GM12878 (cell line): Measurements from ENCODE around the gene RAPSN. TPM values are rescaled to one million over a fixed set of nuclear protein-coding genes. Genes with fewer than 3 reads are reported as not detected.
A peak's percentile ranks its signal among the peaks of the same experiment; 100 is the strongest.

Experiments used
- ATAC-seq: fragments of 200-7000 bp; cut with Tn5 transposase; 3 replicates; pipeline ENCODE4 v1.9.1; 2020; ENCODE audit warnings: mild to moderate bottlenecking, moderate library complexity
- BruUV-seq: library from RNA; stranded (reverse); fragments of 400-500 nt; replicated peaks from 2 replicates; lab custom pipeline; 2021; lab: Mats Ljungman, UMichigan
- CTCF ChIA-PET: fragments of 300-600 bp; sonication (Branson Sonifier 250); formaldehyde crosslinking; extraction: SDS; loops from one replicate; lab custom pipeline; 2021; ENCODE audit warnings: inconsistent platforms; lab: Yijun Ruan, JAX
- POLR2A ChIA-PET: fragments of 350-600 bp; formaldehyde crosslinking; extraction: SDS; loops from one replicate; lab custom pipeline; 2021; ENCODE audit warnings: inconsistent platforms; lab: Charles Lee
- RAD21 ChIA-PET: fragments of 300-600 bp; sonication (Branson Sonifier 250); formaldehyde crosslinking; loops from one replicate; lab custom pipeline; 2023; ENCODE audit warnings: antibody characterized with exemption; ENCODE audit not compliant: unreplicated experiment; lab: Charles Lee
- SMC1A ChIA-PET: fragments of 300-600 bp; sonication (Branson Sonifier 250); formaldehyde crosslinking; loops from one replicate; lab custom pipeline; 2023; ENCODE audit not compliant: unreplicated experiment, uncharacterized antibody; lab: Charles Lee
- DNase-seq: peaks from one replicate; pipeline ENCODE4 v3.0.0-alpha.2; 2011; ENCODE audit warnings: low read depth, low spot score
- FAIRE-seq: peaks from 3 replicates; lab custom pipeline; 2011; peaks lifted over from hg19 to GRCh38; lab: Jason Lieb, UNC
- H2AFZ ChIP-seq: 2 replicates; pipeline ENCODE4 v1.6.0; 2011; ENCODE audit warnings: low read depth, low read length, control low read depth; ENCODE audit not compliant: control insufficient read depth
- H3K27ac ChIP-seq: 2 replicates; pipeline ENCODE4 v1.5.1; 2011; ENCODE audit warnings: control low read depth; ENCODE audit not compliant: control insufficient read depth, insufficient read depth
- H3K27me3 ChIP-seq, 2 experiments: replicated peaks in 1 of 2; 2 replicates each; pipeline versions ENCODE4 v1.6.0 to v1.6.1; 2011; ENCODE audit warnings: low read length in 1 of 2; ENCODE audit not compliant: control insufficient read depth in 2 of 2, insufficient read depth in 2 of 2
- H3K36me3 ChIP-seq, 2 experiments: 2 replicates each; pipeline ENCODE4 v1.5.1; 2011; ENCODE audit warnings: low read length in 1 of 2; ENCODE audit not compliant: control insufficient read depth in 2 of 2, insufficient read depth in 2 of 2
- H3K4me1 ChIP-seq: 2 replicates; pipeline ENCODE4 v1.6.1; 2011; ENCODE audit warnings: mild to moderate bottlenecking, low read length, moderate library complexity, mixed read lengths; ENCODE audit not compliant: control insufficient read depth, insufficient read depth
- H3K4me2 ChIP-seq: 2 replicates; pipeline ENCODE4 v1.6.0; 2011; ENCODE audit warnings: control low read depth; ENCODE audit not compliant: control insufficient read depth, insufficient read depth
- H3K4me3 ChIP-seq: fragments of 200-600 bp; sonication (generic); 2 replicates; pipeline ENCODE4 v1.5.1; 2016
- H3K79me2 ChIP-seq: 2 replicates; pipeline ENCODE4 v1.6.0; 2011; ENCODE audit warnings: low read length; ENCODE audit not compliant: control insufficient read depth, insufficient read depth
- H3K9ac ChIP-seq: 2 replicates; pipeline ENCODE4 v1.8.0; 2011; ENCODE audit warnings: low read length, control low read depth, mixed read lengths; ENCODE audit not compliant: control insufficient read depth, insufficient read depth
- H3K9me3 ChIP-seq: replicated peaks from 3 replicates; pipeline ENCODE4 v1.5.1; 2011; ENCODE audit warnings: mild to moderate bottlenecking, low read length; ENCODE audit not compliant: control insufficient read depth, insufficient read depth
- H4K20me1 ChIP-seq: 2 replicates; pipeline ENCODE4 v1.6.0; 2011; ENCODE audit not compliant: control insufficient read depth, insufficient read depth
- ASH2L ChIP-seq: fragments of 300-600, 200-600 bp; sonication (generic); IDR thresholded peaks from 2 replicates; pipeline ENCODE4 v1.6.1; 2017; ENCODE audit warnings: low read depth, mild to moderate bottlenecking, borderline replicate concordance
- ATF7 ChIP-seq: fragments of 450-650 bp; IDR thresholded peaks from 2 replicates; pipeline ENCODE4 v1.6.1; 2016; ENCODE audit warnings: low read depth, mild to moderate bottlenecking
- BACH1 ChIP-seq: fragments of 450-650 bp; IDR thresholded peaks from 2 replicates; pipeline ENCODE4 v1.6.1; 2017; ENCODE audit warnings: mild to moderate bottlenecking, borderline replicate concordance
- BCLAF1 ChIP-seq: fragments of 450-650 bp; IDR thresholded peaks from 2 replicates; pipeline ENCODE4 v1.6.1; 2017; ENCODE audit warnings: antibody characterized with exemption, mild to moderate bottlenecking, moderate library complexity
- BHLHE40 ChIP-seq, 2 experiments: fragments of 450-650 bp in 1 of 2; IDR thresholded peaks; 2 replicates each; pipeline ENCODE4 v1.6.1; 2011 to 2017; ENCODE audit warnings: low read depth in 2 of 2, borderline replicate concordance in 1 of 2, improper control_type of control experiment in 1 of 2, low read length in 1 of 2, mild to moderate bottlenecking in 1 of 2
- BMI1 ChIP-seq: fragments of 450-650 bp; IDR thresholded peaks from 2 replicates; pipeline ENCODE4 v1.6.1; 2016; ENCODE audit warnings: mild to moderate bottlenecking, moderate library complexity, borderline replicate concordance
- CHD2 ChIP-seq: IDR thresholded peaks from 2 replicates; pipeline ENCODE4 v1.6.1; 2011; ENCODE audit warnings: low read depth, low read length, improper control_type of control experiment, borderline replicate concordance
- EZH2 ChIP-seq: IDR thresholded peaks from 2 replicates; pipeline ENCODE4 v1.6.1; 2012; ENCODE audit warnings: low read depth, mild to moderate bottlenecking, control low read depth, inconsistent platforms, low read length, borderline replicate concordance; ENCODE audit not compliant: control insufficient read depth
- FOXK2 ChIP-seq: fragments of 450-650 bp; IDR thresholded peaks from 2 replicates; pipeline ENCODE4 v1.6.1; 2017; ENCODE audit warnings: mild to moderate bottlenecking, moderate library complexity
- MYC ChIP-seq: IDR thresholded peaks from 2 replicates; pipeline ENCODE4 v1.6.1; 2011; ENCODE audit warnings: mild to moderate bottlenecking, low read length, moderate library complexity, inconsistent platforms; ENCODE audit not compliant: insufficient read depth, insufficient replicate concordance, insufficient read length, severe bottlenecking
- STAT3 ChIP-seq: IDR thresholded peaks from 2 replicates; pipeline ENCODE4 v1.6.1; 2011; ENCODE audit warnings: low read depth, low read length, improper control_type of control experiment
- SUZ12 ChIP-seq: fragments of 200-600 bp; sonication (generic); IDR thresholded peaks from one replicate; pipeline ENCODE4 v1.6.1; 2018; ENCODE audit warnings: antibody characterized with exemption, mild to moderate bottlenecking; ENCODE audit not compliant: unreplicated experiment
- WRNIP1 ChIP-seq: IDR thresholded peaks from 2 replicates; pipeline ENCODE4 v1.6.1; 2011; ENCODE audit warnings: low read depth, low read length, improper control_type of control experiment, borderline replicate concordance
- ZBED1 ChIP-seq: IDR thresholded peaks from 2 replicates; pipeline ENCODE4 v1.6.1; 2016; ENCODE audit warnings: borderline replicate concordance
- ZBTB11 ChIP-seq: fragments of 450-650 bp; formaldehyde crosslinking; IDR thresholded peaks from 2 replicates; pipeline ENCODE4 v1.5.0; 2022; ENCODE audit warnings: mild to moderate bottlenecking, missing genetic modification characterization
- WGBS: methylation state at CpG from one replicate; pipeline ENCODE4 v1.1.6; 2016; ENCODE audit warnings: low lambda C conversion rate; ENCODE audit not compliant: insufficient replicate concordance, insufficient coverage; ENCODE audit errors: missing lambda C conversion rate; 5-methylcytosine and 5-hydroxymethylcytosine counted together
- in situ Hi-C: fragments of 300-500 bp; cut with MboI; formaldehyde crosslinking; loops from 9 replicates; pipeline ENCODE4 v1.14.3; 2018; ENCODE audit warnings: mixed read lengths
- intact Hi-C: fragments of 100-400 bp; cut with micrococcal nuclease; formaldehyde crosslinking; loops from one replicate; pipeline ENCODE4 v1.14.2; 2022; ENCODE audit not compliant: unreplicated experiment
- polyA plus RNA-seq, 11 experiments: library from polyadenylated mRNA; depleted of rRNA in 4 of 11; unstranded in 6 of 11; stranded (reverse) in 5 of 11; fragments of >200 nt; fragmentation: Nextera tagmentation in 4 of 11; fragmentation: Illumina TruSeq in 1 of 11; extraction: Ambion mirVana in 4 of 11; extraction: Trizol in 1 of 11; gene quantifications; 1 replicate in 1 of 11; 2 replicates in 10 of 11; pipeline versions ENCODE4 v1.2.1 to v1.2.3, GENCODE V29; 2011 to 2016; ENCODE audit warnings: inconsistent platforms in 2 of 11, missing spikeins in 2 of 11, low read depth in 1 of 11
- total RNA-seq, 4 experiments: library from RNA; depleted of rRNA in 3 of 4; stranded (reverse); fragments of >200 nt in 3 of 4; fragmentation: Illumina TruSeq in 1 of 4; extraction: Trizol in 1 of 4; gene quantifications; 2 replicates each; pipeline versions ENCODE4 v1.2.1 to v1.2.3, GENCODE V29; 2013 to 2021

The RAPSN gene
- total and polyA plus RNA-seq, 10 of the 15 experiments (the other 5 are each of a cell fraction or from before 2014, with no cell fraction given) = 0.08 to 0.23 (median 0.14) TPM; not detected in 6

GRCh38 chr11:47407746-47408590 is 41.0 kb downstream of the RAPSN start, which contains the start of gene SLC39A13:
TSS of gene SLC39A13 (plus strand) at chr11:47408590. CDS start at chr11:47410095, 1,505 bp downstream.
- peak within 1 kb of the TSS; percentile 95 for H3K27ac ChIP-seq
- no peaks in the 10 kb centered on the region for H3K27me3 ChIP-seq
- peak within 1 kb of the TSS; percentile 89 for H3K9ac ChIP-seq
- H3K9me3 ChIP-seq = no peaks in the 10 kb centered on the region
- ChIA-PET SMC1A (interaction anchor here (0.8 to 2.9 kb wide), 7 partner anchors 10 to 161 kb away, joined by 3 to 32 read pairs (median 3); partner anchors contain the start of gene SPI1), RAD21 (interaction anchor here (0.6 to 2.4 kb wide), 16 partner anchors 9 to 256 kb away, joined by 3 to 15 read pairs (median 4); partner anchors contain the start of gene ACP2), POLR2A (interaction anchor here (0.6 to 2.5 kb wide), 11 partner anchors 8 to 193 kb away, joined by 3 to 15 read pairs (median 6); partner anchors contain the start of genes DDB2, PSMC3 and SPI1), CTCF (interaction anchor here (0.6 to 7.4 kb wide), 12 partner anchors 9 to 230 kb away, joined by 3 to 161 read pairs (median 5); partner anchors contain the start of genes ACP2, ARFGAP2 and SPI1)
- H3K4me2 ChIP-seq = peak within 1 kb of the TSS; percentile 95
- H3K79me2 ChIP-seq = peaks cover 2% of the 10 kb centered on the region
- intact Hi-C loops (loop anchor here (1.0 to 10.0 kb wide), 6 partner anchors 30 to 447 kb away; partner anchors contain the start of genes MADD and SPI1), in situ Hi-C loops (loop anchor here (5.0 kb wide), 1 partner anchor 36 kb away; no protein-coding TSS in a partner anchor)
- H2AFZ ChIP-seq = peak within 1 kb of the TSS; percentile 81
- peak; percentile 79 for DNase-seq
- FAIRE-seq = peak; percentile 77
- TSS peak; percentile 96 for BruUV-seq
- no peaks in the 10 kb centered on the region; a peak in 1 of 4 replicates for H3K36me3 ChIP-seq
- H4K20me1 ChIP-seq = no peaks in the 10 kb centered on the region
- peak; percentile 92 for ATAC-seq
- peaks cover 17% of the 10 kb centered on the region for H3K4me1 ChIP-seq
- H3K4me3 ChIP-seq = peak within 1 kb of the TSS; percentile 93
- WGBS = 3% methylated on average over 40 of the region's 70 CpGs
- no peak for TF ChIP-seq STAT3
- TF ChIP-seq WRNIP1 = 0 out of 2 replicates have a peak, but pooled peaks have one; percentile 61
- peak; percentile 39; the same call in 1 of the 2 replicates for TF ChIP-seq CHD2
- peak; percentile 99 for TF ChIP-seq ZBTB11 (CRISPR knock-in tag)
- no peak; the same call in 1 of the 2 replicates for TF ChIP-seq ZBED1
- TF ChIP-seq BMI1 = no peak
- TF ChIP-seq ASH2L = peak; percentile 41; the same call in 1 of the 2 replicates
- peak; percentile 72; the same call in 1 of the 2 replicates for TF ChIP-seq BCLAF1
- no peak for TF ChIP-seq SUZ12
- peak; percentile 96 for TF ChIP-seq BACH1
- peak; percentile 66 for TF ChIP-seq ATF7
- TF ChIP-seq EZH2 = no peak
- peak; percentile 73 for TF ChIP-seq FOXK2
- peak; percentile 78 for TF ChIP-seq MYC
- TF ChIP-seq BHLHE40 (IDR thresholded peaks at IDR 0.05; ENCODE audit: borderline replicate concordance in 1 of 2, low read depth in 2 of 2, low read length in 1 of 2) = peak; percentile 59 to 89; a peak in 3 of 4 replicates
